Sigmoid colon (tissue), 7 donors: ENCODE data around the gene PLPP1. TPM values are rescaled to one million over a fixed set of nuclear protein-coding genes. Genes with fewer than 3 reads are reported as not detected.
A peak's percentile ranks its signal among the peaks of the same experiment; 100 is the strongest.
"Not testable (repeated sequence)": the region's sequence is repeated elsewhere in the genome, so short reads cannot be mapped to it uniquely, and the experiment has no call there.

Source experiments
- DNase-seq: peaks from one replicate; pipeline ENCODE4 v3.0.0-alpha.2; 2019
- H3K27ac ChIP-seq, 4 donors: fragments of 200-600 bp; sonication (generic); one replicate each; pipeline ENCODE4 v1.5.1; 2016 to 2019; ENCODE audit warnings: mild to moderate bottlenecking in 1 of 4
- H3K27me3 ChIP-seq, 3 donors: fragments of 200-600 bp; sonication (generic); one replicate each; pipeline ENCODE4 v1.5.1; 2019; ENCODE audit warnings: mild to moderate bottlenecking in 1 of 3
- H3K36me3 ChIP-seq, 4 donors: fragments of 200-600 bp; sonication (generic); one replicate each; pipeline ENCODE4 v1.5.1; 2016 to 2019
- H3K4me1 ChIP-seq, 4 donors: fragments of 200-600 bp; sonication (generic); one replicate each; pipeline ENCODE4 v1.5.1; 2017 to 2019
- H3K4me3 ChIP-seq, 4 donors: fragments of 200-600 bp; sonication (generic); one replicate each; pipeline ENCODE4 v1.5.1; 2017 to 2019; ENCODE audit warnings: mild to moderate bottlenecking in 2 of 4, moderate library complexity in 1 of 4
- H3K9me3 ChIP-seq, 4 donors: fragments of 200-600 bp in 3 of 4; sonication (generic) in 3 of 4; one replicate each; pipeline versions ENCODE4 v1.5.1 to v1.6.1; 2013 to 2019
- CTCF ChIP-seq, 4 experiments: fragments of 450-650 bp in 3 of 4; fragments of 200-600 bp in 1 of 4; IDR thresholded peaks; one replicate each; pipeline ENCODE4 v1.5.1; 2016 to 2019; ENCODE audit warnings: antibody characterized with exemption in 4 of 4, mild to moderate bottlenecking in 3 of 4, moderate library complexity in 2 of 4
- EP300 ChIP-seq, 4 donors: sonication (generic); formaldehyde crosslinking; IDR thresholded peaks; one replicate each; pipeline ENCODE4 v1.6.1; 2017; ENCODE audit warnings: antibody characterized with exemption in 4 of 4
- POLR2A ChIP-seq, 2 donors: fragments of 450-650 bp; IDR thresholded peaks; one replicate each; pipeline ENCODE4 v1.6.1; 2016; ENCODE audit warnings: antibody characterized with exemption in 2 of 2, mild to moderate bottlenecking in 2 of 2, moderate library complexity in 2 of 2
- POLR2AphosphoS5 ChIP-seq, 4 donors: sonication (generic); formaldehyde crosslinking; IDR thresholded peaks; one replicate each; pipeline ENCODE4 v1.6.1; 2017; ENCODE audit warnings: antibody characterized with exemption in 4 of 4
- WGBS, 2 donors: extraction: QIAGEN DNeasy Blood & Tissue Kit; methylation state at CpG; one replicate each; pipeline ENCODE4 v1.1.7; 2013; 5-methylcytosine and 5-hydroxymethylcytosine counted together
- intact Hi-C: fragments of 100-400 bp; cut with DNase I; formaldehyde crosslinking; loops from one replicate; pipeline ENCODE4 v1.15.1; 2023
- polyA plus RNA-seq, 3 donors: library from polyadenylated mRNA; stranded (reverse); fragments of 200-250 nt; gene quantifications; one replicate each; pipeline ENCODE4 v1.2.3, GENCODE V29; 2013
- total RNA-seq, 4 donors: library from RNA; depleted of rRNA; stranded (reverse); fragments of >200 nt; gene quantifications; one replicate each; pipeline ENCODE4 v1.1.0, GENCODE V29; 2016
- donor health status: healthy with polysubstance abuse.
- donor health status: Bipolar disorder and iron deficiency.
- donor health status: healthy.

The PLPP1 gene
- total and polyA plus RNA-seq, 7 donors = 44.2 to 355 (median 264) TPM

DNA sequence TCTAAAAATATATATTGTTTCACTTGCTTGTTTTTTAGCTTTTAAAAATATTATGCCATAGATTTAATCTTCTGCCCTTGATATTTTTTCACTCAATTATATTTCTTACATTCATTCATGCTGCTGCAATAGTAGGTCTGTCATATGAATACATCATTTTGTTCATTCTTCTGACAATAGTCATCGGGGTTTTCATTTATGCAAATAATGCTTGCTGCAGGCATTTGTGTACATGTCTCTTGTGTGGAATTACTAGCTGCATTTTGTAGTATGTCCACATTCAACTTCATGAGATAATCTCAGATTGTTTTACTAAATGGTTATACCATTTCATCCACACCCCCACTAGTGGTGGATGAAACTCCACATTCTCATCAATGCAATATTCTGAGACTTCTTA is 5.3 kb upstream of the PLPP1 start:
- Histone ChIP-seq H3K36me3 (no peaks in the 10 kb centered on the region), H3K4me3 (no peak overlapping the region), H3K27ac (no peak overlapping the region), H3K9me3 (no peaks in the 10 kb centered on the region), H3K27me3 (no peaks in the 10 kb centered on the region), H3K4me1 (peaks cover 0 to 10% (median 5%) of the 10 kb centered on the region in 4 donors)
- DNase-seq = no peak
- intact Hi-C loops = no loop called here
- 87 to 88% methylated on average over 1 of the region's 1 CpG for WGBS, 2 donors
- TF ChIP-seq POLR2A (IDR thresholded peaks at IDR 0.05) (no peak), POLR2AphosphoS5 (IDR thresholded peaks at IDR 0.05) (no peak), CTCF (IDR thresholded peaks at IDR 0.05) (no peak), EP300 (IDR thresholded peaks at IDR 0.05) (no peak)

DNA sequence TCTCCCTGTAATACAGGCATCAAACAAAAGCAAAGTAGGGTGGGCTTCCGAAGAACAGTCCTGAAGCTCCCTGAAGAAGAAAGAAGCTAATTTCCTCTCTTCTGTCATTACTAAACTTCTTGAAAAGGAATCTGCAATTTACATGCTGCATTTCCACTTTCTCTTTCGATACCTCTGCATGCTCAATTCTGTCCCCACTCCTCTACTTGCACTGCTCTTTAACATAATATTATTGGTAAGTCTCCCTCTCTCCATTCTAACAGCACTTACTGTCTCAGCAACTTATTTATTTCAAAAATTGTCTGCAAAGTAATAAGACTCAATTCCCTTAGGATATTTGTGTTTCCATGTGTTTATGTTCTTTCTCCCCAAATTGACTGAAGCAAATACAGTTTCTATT is 3.9 kb upstream of the PLPP1 start:
- no peak overlapping the region for H3K4me3 ChIP-seq
- intact Hi-C loops = loop anchor here (10.0 kb wide), 2 partner anchors 194 to 456 kb away; partner anchors contain the start of gene IL6ST
- WGBS, 2 donors = 23 to 33% methylated on average over 2 of the region's 2 CpGs
- no peaks in the 10 kb centered on the region for H3K36me3 ChIP-seq
- peak overlapping the region; percentile 6 to 39 (median 30) for H3K27ac ChIP-seq
- no peak for DNase-seq
- H3K4me1 ChIP-seq = peaks cover 0 to 10% (median 5%) of the 10 kb centered on the region in 4 donors
- TF ChIP-seq POLR2A (IDR thresholded peaks at IDR 0.05) (no peak), CTCF (IDR thresholded peaks at IDR 0.05) (no peak), POLR2AphosphoS5 (IDR thresholded peaks at IDR 0.05) (no peak), EP300 (IDR thresholded peaks at IDR 0.05) (no peak)
- H3K9me3 ChIP-seq = no peaks in the 10 kb centered on the region
- H3K27me3 ChIP-seq = no peaks in the 10 kb centered on the region

DNA sequence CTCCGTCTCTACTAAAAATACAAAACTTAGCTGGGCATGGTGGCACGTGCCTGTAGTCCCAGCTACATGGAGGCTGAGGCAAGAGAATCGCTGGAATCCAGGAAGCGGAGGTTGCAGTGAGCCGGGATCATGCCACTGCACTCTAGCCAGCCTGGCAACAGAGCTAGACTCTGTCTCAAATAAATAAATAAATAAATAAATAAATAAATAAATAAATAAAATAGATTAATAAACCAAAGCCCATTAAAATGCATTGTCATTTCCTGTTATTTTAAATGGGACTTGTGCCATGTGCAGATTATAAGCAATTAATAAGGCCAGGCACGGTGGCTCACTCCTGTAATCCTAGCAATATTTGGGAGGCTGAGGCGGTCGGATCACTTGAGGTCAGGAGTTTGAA is 2.6 kb upstream of the PLPP1 start:
- not testable (repeated sequence) for H3K36me3 ChIP-seq, DNase-seq, H3K27ac ChIP-seq, H3K27me3 ChIP-seq, H3K9me3 ChIP-seq, H3K4me3 ChIP-seq
- H3K4me1 ChIP-seq = peaks cover 0 to 15% (median 5%) of the 10 kb centered on the region in 4 donors
- WGBS, 2 donors = 93 to 95% methylated on average over 8 of the region's 8 CpGs
- intact Hi-C loops = loop anchor here (1.0 to 10.0 kb wide), 3 partner anchors 61 to 457 kb away; partner anchors contain the start of gene IL6ST

DNA sequence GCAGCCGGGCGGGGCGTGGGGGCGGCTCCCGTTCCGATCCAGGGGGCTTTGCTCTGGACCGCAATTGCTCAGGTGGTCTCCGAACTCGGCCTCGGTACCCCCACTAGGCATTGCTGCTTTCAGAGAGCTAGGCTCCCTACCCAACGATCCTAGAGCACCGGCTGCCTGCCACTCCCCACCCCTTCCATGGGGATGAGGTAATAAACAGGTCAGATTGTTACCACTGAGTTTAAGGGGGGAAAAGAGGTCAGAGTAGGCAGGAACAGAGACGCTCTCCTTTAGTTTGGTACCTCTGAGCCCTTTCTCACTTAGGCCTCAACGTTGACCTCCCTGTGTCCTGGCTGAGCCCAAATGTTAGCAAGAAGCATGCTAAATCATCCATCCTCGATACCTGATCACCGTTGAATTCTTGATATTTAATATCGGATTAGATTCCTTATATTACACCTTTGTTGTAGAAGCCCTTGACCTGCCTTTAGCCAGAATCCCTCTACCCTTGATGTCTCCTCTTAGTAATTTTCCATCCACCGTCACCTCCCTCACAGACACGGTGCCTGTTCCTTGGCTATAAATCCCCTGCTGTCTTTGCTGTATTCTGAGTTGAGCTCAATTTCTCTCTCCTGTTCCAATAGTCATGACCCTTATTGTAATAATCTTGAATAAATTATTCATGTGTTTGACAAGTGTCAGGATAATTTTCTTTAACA is 588 bp upstream of the PLPP1 start:
- no peaks in the 10 kb centered on the region for H3K9me3 ChIP-seq
- DNase-seq = no peak
- peak overlapping the region; percentile 93 to 99 (median 98) for H3K27ac ChIP-seq
- H3K27me3 ChIP-seq = no peaks in the 10 kb centered on the region
- peak in 2 of 4 donors; percentile 90 to 92 for TF ChIP-seq POLR2AphosphoS5 (IDR thresholded peaks at IDR 0.05)
- TF ChIP-seq EP300 (IDR thresholded peaks at IDR 0.05) = peak in 1 of 4 donors; percentile 2
- TF ChIP-seq POLR2A (IDR thresholded peaks at IDR 0.05) = peak; percentile 45 to 53
- TF ChIP-seq CTCF (IDR thresholded peaks at IDR 0.05) = no peak
- H3K4me1 ChIP-seq = peaks cover 0 to 34% (median 20%) of the 10 kb centered on the region in 4 donors
- H3K4me3 ChIP-seq = peak overlapping the region; percentile 63 to 96 (median 85)
- no peaks in the 10 kb centered on the region for H3K36me3 ChIP-seq
- 7 to 16% methylated on average over 19 of the region's 19 CpGs for WGBS, 2 donors
- intact Hi-C loops = loop anchor here (2.0 to 10.0 kb wide), 3 partner anchors 155 to 459 kb away; partner anchors contain the start of gene IL6ST

DNA sequence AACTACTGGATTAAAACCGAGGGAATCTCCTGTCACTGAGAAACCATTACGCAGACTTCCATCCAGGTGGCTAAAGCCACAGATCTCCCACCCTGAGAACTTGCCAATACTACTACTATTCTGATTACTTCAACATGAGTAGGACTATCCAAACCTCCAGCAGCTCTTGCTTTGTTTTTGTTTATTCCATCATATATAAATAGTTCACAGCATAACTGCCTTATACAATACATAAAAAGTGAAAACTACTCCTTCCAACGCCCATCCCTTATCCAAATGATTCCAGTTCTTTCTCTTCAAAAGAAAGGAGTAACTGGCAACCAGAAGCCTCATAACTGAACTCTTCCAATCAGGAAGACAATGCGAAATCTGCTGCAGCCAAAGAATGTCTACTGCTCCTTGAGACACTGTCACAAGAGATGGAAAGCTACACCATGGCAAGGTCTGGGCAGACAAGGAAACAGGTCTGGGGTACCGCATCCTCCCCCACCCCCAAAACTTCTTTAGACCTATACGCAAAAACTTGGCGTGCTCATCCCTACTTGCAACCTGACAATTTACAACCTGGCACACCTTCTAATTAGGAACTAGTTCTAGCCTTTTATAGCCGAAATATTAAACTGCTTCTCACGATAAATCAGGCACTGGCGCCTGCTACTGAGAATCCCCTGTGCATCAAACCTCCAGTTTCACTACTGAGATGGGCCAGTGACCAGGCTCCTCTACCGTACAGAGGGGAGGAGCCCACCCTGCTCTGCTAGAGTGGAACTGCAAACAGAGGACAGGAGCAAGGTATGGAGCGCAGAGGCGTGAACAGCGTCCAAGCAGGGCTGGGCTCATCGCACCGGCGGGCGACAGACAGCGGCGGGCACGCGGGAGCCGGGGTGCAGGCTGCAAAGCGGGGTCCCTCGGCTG is 986 bp downstream of the PLPP1 start:
- 3 to 7% methylated on average over 25 of the region's 25 CpGs for WGBS, 2 donors
- no peak for DNase-seq
- TF ChIP-seq CTCF (IDR thresholded peaks at IDR 0.05) (no peak), EP300 (IDR thresholded peaks at IDR 0.05) (no peak), POLR2AphosphoS5 (IDR thresholded peaks at IDR 0.05) (no peak), POLR2A (IDR thresholded peaks at IDR 0.05) (no peak)
- H3K4me1 ChIP-seq = peaks cover 0 to 42% (median 29%) of the 10 kb centered on the region in 4 donors
- no peaks in the 10 kb centered on the region for H3K27me3 ChIP-seq
- H3K27ac ChIP-seq = peak overlapping the region; percentile 93 to 99 (median 98)
- no peaks in the 10 kb centered on the region for H3K9me3 ChIP-seq
- no peaks in the 10 kb centered on the region for H3K36me3 ChIP-seq
- H3K4me3 ChIP-seq = peak overlapping the region; percentile 63 to 96 (median 85)
- intact Hi-C loops = loop anchor here (1.0 to 10.0 kb wide), 7 partner anchors 68 to 461 kb away; partner anchors contain the start of gene IL6ST
